Measurements from ENCODE around the gene ZNF672. TPM values are rescaled to one million over a fixed set of nuclear protein-coding genes. Genes with fewer than 3 reads are reported as not detected.

Gene ZNF672
- total and polyA plus RNA-seq, 2 of the 13 experiments (the other 11 are each of a cell fraction or from before 2014, with no cell fraction given): 17.2 to 22.9 TPM

GRCh38 chr1:248838357-248839167, 538 bp downstream of the ZNF672 start (continued):
- TF ChIP-seq ZNF296 (CRISPR knock-in tag; conservative IDR thresholded peaks at IDR 0.05): peak; percentile 89
- peak; percentile 48 for TF ChIP-seq YY1 (IDR thresholded peaks at IDR 0.05; ENCODE audit: insufficient read depth, insufficient replicate concordance, low read depth, low read length)
- TF ChIP-seq ZNF772 (CRISPR knock-in tag; IDR thresholded peaks at IDR 0.05): peak; percentile 85
- TF ChIP-seq MIXL1 (CRISPR knock-in tag; IDR thresholded peaks at IDR 0.05): no peak
- TF ChIP-seq ZNF235 (CRISPR knock-in tag; IDR thresholded peaks at IDR 0.05; ENCODE audit: borderline replicate concordance): peak; percentile 57; the same call in 1 of the 2 replicates
- TF ChIP-seq SPEN (CRISPR knock-in tag; IDR thresholded peaks at IDR 0.05; ENCODE audit: low read depth): peak; percentile 56; the same call in 1 of the 2 replicates
- TF ChIP-seq, protein P1, sequence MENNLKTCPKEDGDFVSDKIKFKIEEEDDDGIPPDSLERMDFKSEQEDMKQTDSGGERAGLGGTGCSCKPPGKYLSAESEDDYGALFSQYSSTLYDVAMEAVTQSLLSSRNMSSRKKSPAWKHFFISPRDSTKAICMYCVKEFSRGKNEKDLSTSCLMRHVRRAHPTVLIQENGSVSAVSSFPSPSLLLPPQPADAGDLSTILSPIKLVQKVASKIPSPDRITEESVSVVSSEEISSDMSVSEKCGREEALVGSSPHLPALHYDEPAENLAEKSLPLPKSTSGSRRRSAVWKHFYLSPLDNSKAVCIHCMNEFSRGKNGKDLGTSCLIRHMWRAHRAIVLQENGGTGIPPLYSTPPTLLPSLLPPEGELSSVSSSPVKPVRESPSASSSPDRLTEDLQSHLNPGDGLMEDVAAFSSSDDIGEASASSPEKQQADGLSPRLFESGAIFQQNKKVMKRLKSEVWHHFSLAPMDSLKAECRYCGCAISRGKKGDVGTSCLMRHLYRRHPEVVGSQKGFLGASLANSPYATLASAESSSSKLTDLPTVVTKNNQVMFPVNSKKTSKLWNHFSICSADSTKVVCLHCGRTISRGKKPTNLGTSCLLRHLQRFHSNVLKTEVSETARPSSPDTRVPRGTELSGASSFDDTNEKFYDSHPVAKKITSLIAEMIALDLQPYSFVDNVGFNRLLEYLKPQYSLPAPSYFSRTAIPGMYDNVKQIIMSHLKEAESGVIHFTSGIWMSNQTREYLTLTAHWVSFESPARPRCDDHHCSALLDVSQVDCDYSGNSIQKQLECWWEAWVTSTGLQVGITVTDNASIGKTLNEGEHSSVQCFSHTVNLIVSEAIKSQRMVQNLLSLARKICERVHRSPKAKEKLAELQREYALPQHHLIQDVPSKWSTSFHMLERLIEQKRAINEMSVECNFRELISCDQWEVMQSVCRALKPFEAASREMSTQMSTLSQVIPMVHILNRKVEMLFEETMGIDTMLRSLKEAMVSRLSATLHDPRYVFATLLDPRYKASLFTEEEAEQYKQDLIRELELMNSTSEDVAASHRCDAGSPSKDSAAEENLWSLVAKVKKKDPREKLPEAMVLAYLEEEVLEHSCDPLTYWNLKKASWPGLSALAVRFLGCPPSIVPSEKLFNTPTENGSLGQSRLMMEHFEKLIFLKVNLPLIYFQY (CRISPR knock-in tag; IDR thresholded peaks at IDR 0.05; ENCODE audit: borderline replicate concordance): peak; percentile 4; the same call in 1 of the 2 replicates
- TF ChIP-seq PRPF4 (IDR thresholded peaks at IDR 0.05; ENCODE audit: low read depth, low read length, poor library complexity, severe bottlenecking): no peak
- no peak; the same call in 1 of the 2 replicates for TF ChIP-seq ZNF614 (CRISPR knock-in tag; IDR thresholded peaks at IDR 0.05; ENCODE audit: borderline replicate concordance)
- TF ChIP-seq ZSCAN20 (CRISPR knock-in tag; IDR thresholded peaks at IDR 0.05; ENCODE audit: borderline replicate concordance): no peak; the same call in 1 of the 2 replicates
- TF ChIP-seq, protein P2, sequence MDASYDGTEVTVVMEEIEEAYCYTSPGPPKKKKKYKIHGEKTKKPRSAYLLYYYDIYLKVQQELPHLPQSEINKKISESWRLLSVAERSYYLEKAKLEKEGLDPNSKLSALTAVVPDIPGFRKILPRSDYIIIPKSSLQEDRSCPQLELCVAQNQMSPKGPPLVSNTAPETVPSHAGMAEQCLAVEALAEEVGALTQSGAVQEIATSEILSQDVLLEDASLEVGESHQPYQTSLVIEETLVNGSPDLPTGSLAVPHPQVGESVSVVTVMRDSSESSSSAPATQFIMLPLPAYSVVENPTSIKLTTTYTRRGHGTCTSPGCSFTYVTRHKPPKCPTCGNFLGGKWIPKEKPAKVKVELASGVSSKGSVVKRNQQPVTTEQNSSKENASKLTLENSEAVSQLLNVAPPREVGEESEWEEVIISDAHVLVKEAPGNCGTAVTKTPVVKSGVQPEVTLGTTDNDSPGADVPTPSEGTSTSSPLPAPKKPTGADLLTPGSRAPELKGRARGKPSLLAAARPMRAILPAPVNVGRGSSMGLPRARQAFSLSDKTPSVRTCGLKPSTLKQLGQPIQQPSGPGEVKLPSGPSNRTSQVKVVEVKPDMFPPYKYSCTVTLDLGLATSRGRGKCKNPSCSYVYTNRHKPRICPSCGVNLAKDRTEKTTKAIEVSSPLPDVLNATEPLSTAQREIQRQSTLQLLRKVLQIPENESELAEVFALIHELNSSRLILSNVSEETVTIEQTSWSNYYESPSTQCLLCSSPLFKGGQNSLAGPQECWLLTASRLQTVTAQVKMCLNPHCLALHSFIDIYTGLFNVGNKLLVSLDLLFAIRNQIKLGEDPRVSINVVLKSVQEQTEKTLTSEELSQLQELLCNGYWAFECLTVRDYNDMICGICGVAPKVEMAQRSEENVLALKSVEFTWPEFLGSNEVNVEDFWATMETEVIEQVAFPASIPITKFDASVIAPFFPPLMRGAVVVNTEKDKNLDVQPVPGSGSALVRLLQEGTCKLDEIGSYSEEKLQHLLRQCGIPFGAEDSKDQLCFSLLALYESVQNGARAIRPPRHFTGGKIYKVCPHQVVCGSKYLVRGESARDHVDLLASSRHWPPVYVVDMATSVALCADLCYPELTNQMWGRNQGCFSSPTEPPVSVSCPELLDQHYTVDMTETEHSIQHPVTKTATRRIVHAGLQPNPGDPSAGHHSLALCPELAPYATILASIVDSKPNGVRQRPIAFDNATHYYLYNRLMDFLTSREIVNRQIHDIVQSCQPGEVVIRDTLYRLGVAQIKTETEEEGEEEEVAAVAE (CRISPR knock-in tag; IDR thresholded peaks at IDR 0.05; ENCODE audit: borderline replicate concordance): 0 out of 2 replicates have a peak, but pooled peaks have one; percentile 47
- no peak for TF ChIP-seq SP2 (CRISPR knock-in tag; IDR thresholded peaks at IDR 0.05)
- no peak for TF ChIP-seq ZNF281 (CRISPR knock-in tag; IDR thresholded peaks at IDR 0.05; ENCODE audit: borderline replicate concordance)
- TF ChIP-seq, protein P3, sequence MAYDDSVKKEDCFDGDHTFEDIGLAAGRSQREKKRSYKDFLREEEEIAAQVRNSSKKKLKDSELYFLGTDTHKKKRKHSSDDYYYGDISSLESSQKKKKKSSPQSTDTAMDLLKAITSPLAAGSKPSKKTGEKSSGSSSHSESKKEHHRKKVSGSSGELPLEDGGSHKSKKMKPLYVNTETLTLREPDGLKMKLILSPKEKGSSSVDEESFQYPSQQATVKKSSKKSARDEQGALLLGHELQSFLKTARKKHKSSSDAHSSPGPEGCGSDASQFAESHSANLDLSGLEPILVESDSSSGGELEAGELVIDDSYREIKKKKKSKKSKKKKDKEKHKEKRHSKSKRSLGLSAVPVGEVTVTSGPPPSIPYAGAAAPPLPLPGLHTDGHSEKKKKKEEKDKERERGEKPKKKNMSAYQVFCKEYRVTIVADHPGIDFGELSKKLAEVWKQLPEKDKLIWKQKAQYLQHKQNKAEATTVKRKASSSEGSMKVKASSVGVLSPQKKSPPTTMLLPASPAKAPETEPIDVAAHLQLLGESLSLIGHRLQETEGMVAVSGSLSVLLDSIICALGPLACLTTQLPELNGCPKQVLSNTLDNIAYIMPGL (CRISPR knock-in tag; IDR thresholded peaks at IDR 0.05; ENCODE audit: borderline replicate concordance in 1 of 2, low read depth in 1 of 2): peak in 1 of 2 experiments; percentile 96

Data from HepG2 (cell line).